HG03558 (cell line): ENCODE measurements around the gene SH3TC1.

Experiments
- ATAC-seq: cut with Tn5 transposase; IDR thresholded peaks from one replicate; pipeline ENCODE4 v1.9.1; 2021; ENCODE audit warnings: moderate number of reproducible peaks; ENCODE audit not compliant: unreplicated experiment; ENCODE audit errors: extremely low read depth

SH3TC1 gene

GRCh38 chr4:8225706-8226443, 26.8 kb downstream of the SH3TC1 start:
- no peak for ATAC-seq

DNA sequence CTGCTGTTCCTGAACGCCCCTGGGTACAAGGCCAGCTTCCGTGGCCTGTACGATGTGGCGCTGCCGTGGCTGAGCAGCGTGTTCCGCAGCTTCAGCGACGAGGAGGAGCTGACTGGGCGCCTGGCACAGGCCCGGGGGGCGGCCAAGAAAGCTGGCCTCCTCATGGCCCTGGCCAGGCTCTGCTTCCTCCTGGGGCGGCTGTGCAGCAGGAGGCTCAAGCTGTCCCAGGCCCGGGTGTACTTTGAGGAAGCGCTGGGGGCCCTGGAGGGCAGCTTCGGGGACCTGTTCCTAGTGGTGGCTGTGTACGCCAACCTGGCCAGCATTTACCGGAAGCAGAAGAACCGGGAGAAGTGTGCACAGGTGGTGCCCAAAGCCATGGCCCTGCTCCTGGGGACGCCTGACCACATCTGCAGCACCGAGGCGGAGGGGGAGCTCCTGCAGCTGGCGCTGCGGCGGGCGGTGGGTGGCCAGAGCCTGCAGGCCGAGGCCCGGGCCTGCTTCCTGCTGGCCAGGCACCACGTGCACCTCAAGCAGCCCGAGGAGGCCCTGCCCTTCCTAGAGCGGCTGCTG, 28.2 kb downstream of the SH3TC1 start:
- no peak for ATAC-seq

- no peak for ATAC-seq
Observed at GRCh38 chr4:8227771-8228318, 28.8 kb downstream of the SH3TC1 start.

GRCh38 chr4:8228319-8229250, 29.5 kb downstream of the SH3TC1 start:
- ATAC-seq, result peak; percentile 57

DNA sequence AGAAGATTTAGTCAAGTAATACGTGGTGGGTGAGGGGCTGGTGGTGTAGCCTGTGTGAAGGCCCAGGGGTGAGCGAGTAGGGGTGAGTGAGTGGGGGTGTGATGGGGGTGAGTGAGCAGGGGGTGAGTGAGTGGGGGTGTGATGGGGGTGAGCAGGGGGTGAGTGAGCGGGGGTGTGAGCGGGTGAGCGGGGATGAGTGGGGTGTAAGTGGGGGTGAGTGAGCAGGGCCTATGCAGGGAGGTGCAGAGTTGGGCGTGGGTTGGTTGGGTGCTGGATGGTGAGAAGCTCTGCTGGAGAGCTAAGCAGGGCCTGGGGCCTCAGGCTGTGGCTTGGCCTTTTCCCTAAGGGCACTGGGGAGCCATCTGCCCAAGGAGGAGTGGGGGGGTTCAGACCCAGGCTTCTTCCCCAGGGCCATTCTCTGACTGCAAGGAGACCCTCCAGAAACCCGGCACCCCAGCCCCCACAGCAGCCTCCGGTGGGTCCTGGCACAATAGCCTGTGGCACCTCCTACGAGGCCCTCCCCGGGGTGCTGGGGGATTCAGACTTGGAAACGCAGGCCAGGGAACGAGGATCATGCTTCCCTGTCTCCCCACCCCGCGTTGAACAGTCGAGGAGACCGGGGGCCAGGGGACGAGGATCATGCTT, 30.4 kb downstream of the SH3TC1 start:
- no peak for ATAC-seq

- no peak for ATAC-seq
Observed at GRCh38 chr4:8230033-8230432, 30.9 kb downstream of the SH3TC1 start.

- no peak for ATAC-seq
Observed at GRCh38 chr4:8230891-8231290, 31.8 kb downstream of the SH3TC1 start.

- ATAC-seq, result no peak
Observed at GRCh38 chr4:8231551-8232049, 32.5 kb downstream of the SH3TC1 start.

GRCh38 chr4:8232748-8233147, 33.7 kb downstream of the SH3TC1 start:
- ATAC-seq, result no peak

- no peak for ATAC-seq
Observed at GRCh38 chr4:8233672-8234484, 34.8 kb downstream of the SH3TC1 start.

DNA sequence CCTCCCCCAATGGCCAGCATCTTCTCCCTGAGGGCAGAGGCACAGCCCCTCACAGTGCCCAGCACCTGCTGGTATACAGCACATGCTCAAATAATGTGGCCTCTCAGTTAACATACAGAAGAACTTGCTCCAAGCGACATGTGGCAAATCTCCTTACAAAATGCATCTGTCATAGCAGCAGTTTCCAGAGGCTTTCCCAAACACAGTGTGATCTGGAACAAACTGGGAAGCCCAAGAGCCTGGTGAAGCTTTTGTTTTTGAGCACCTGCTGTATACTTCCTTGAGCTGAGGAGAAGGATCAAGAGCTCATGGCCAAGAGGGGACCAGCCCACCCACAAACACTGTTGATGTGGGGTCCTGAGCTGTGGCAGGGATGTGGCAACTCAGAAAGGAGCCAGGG, 35.6 kb downstream of the SH3TC1 start:
- no peak for ATAC-seq

DNA sequence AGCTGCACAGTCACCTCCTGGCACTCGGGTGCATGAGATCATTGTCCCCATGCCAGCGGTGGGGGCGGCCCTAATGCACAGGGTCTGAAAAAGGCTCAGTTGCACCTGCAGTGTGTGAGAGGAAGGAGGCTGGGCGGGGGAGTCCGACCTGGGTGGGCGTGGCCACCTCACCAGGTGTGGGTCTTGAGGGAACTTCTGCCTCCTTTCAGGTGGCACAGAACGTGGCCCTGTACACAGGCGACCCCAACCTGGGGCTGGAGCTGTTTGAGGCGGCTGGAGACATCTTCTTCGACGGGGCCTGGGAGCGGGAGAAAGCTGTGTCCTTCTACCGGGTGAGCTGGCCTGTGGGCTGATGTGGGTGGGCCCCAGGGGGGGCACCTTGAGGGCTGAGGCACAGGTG, 36.1 kb downstream of the SH3TC1 start:
- no peak for ATAC-seq

DNA sequence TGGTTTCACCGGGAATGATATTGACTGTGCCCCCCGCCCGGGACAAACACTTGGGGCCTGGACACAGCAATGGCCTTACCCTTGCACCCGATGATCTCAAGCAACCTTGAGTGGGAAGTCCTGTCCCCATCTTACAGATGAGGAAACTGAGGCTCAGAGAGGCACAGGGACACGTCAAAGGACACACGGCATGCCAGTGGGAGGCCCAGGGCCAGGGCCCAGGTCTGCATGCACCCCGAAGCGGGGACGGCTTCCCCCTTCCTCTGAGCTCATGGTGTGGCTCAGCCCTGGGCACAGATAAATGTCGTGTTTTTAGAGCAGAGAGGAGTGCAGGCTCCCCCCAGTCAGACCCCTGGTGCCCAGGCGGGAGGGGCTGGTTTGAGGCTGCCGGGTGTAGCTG, 36.6 kb downstream of the SH3TC1 start:
- no peak for ATAC-seq

DNA sequence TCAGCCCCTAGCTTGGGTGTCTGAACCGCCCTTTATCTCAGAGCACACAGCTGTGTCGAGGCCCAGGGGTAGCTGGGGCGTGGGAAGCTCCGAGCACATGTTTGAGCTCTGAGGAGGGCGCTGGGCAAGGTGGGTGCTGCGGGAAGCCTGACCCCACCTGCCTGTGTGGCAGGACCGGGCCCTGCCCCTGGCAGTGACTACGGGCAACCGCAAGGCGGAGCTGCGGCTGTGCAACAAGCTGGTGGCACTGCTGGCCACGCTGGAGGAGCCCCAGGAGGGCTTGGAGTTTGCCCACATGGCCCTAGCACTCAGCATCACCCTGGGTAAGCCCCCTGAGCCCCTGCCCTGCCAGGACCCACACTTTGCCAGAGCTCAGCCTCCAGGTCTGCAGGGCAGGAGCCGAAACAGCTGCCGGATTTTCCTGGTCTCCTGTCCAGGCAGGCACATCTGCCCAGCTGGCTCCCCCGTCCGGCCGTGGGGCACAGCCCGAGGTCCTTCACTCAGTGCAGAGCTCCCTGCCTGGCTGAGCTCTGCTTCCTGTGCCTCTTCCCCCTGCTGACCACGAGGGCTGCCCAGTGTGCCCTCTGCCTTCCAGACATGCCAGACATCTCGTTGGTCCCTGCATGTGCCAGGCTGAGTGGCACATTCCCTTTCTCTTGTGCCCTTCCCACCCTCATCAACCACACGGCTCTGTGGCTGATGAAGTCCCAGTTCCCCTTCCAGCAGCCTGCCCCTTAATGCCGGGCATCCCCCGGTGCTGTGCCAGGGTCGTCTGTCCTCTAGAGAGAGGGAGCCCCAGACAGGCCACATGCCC, 37.2 kb downstream of the SH3TC1 start:
- no peak for ATAC-seq

DNA sequence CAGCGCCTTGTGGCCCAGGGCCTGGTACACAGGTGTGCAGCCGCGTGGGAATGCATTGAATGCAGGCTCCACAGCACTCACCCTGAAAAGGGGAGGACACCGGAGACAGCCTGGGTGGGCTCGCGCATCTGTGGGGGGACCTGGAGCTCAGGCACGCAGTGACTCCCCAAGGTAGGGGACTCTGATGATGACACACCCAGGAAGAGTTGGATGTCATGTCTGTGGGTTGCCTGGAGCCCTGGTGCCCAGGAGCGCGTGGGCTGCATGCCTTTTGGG, 37.8 kb downstream of the SH3TC1 start:
- no peak for ATAC-seq

GRCh38 chr4:8237256-8237989, 38.3 kb downstream of the SH3TC1 start:
- no peak for ATAC-seq

GRCh38 chr4:8238036-8238511, 39.0 kb downstream of the SH3TC1 start:
- no peak for ATAC-seq

DNA sequence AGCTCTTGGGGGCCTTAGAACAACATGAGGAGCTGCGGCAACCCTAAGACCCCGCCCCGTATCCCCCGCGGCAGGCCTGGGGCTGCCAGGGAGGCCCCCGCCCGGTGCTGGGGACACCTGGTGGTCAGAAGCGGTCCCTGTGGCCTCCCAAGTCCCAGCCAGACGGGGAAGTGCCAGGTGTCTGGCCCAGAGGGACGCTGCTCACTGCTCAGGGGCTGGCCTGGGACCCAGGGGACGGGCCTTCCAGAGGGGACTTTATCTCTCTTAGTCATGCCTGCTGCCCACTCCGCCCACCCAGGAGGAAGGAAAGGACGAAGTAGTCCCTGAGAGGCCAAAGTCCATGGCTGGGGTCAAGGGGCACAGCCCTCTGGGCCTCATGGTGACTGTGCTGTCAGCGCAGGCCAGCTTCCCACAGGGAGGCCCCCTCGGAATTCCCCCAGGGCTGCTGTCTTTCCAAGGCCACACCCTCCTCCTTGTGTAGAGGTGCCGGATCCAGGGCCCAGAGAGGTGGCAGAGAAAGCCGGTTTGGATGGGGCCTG, 39.5 kb downstream of the SH3TC1 start:
- ATAC-seq, result no peak
